IgD-negative memory B cell (primary cell): ENCODE measurements around the gene ADAMTS17. TPM values are rescaled to one million over a fixed set of nuclear protein-coding genes. Genes with fewer than 3 reads are reported as not detected.

Experiments used
- H3K27ac Mint-ChIP-seq, 3 donors: one replicate each; pipeline ENCODE4 v1.8.0; 2020 to 2022; ENCODE audit warnings: mild to moderate bottlenecking in 3 of 3, mixed read lengths in 3 of 3, moderate library complexity in 1 of 3
- H3K27me3 Mint-ChIP-seq: one replicate; pipeline ENCODE4 v1.8.0; 2021; ENCODE audit warnings: mixed read lengths
- H3K36me3 Mint-ChIP-seq: one replicate; pipeline ENCODE4 v1.8.0; 2020; ENCODE audit warnings: mild to moderate bottlenecking, mixed read lengths
- H3K4me1 Mint-ChIP-seq, 3 donors: one replicate each; pipeline ENCODE4 v1.8.0; 2020 to 2022; ENCODE audit warnings: mixed read lengths in 3 of 3, mild to moderate bottlenecking in 1 of 3
- H3K4me3 Mint-ChIP-seq, 4 donors: one replicate each; pipeline ENCODE4 v1.8.0; 2020 to 2022; ENCODE audit warnings: mild to moderate bottlenecking in 4 of 4, mixed read lengths in 4 of 4, moderate library complexity in 3 of 4
- H3K9me3 Mint-ChIP-seq, 3 donors: one replicate each; pipeline ENCODE4 v1.8.0; 2020 to 2021; ENCODE audit warnings: mixed read lengths in 3 of 3, mild to moderate bottlenecking in 1 of 3
- polyA plus RNA-seq: library from polyadenylated mRNA; unstranded; fragments of 300-500 nt; fragmentation: Illumina TruSeq; gene quantifications from one replicate; pipeline ENCODE4 v1.2.3, GENCODE V29; 2021

The ADAMTS17 gene
- polyA plus RNA-seq, 1 donor from 2014 or later = not detected

- Mint-ChIP-seq H3K4me3 (no peak overlapping the region), H3K27ac (no peak overlapping the region), H3K27me3 (peaks cover 5% of the 10 kb centered on the region), H3K36me3 (no peaks in the 10 kb centered on the region), H3K4me1 (no peaks in the 10 kb centered on the region), H3K9me3 (no peaks in the 10 kb centered on the region)
Measured at GRCh38 chr15:100057281-100057680, 284.5 kb downstream of the ADAMTS17 start.

- Mint-ChIP-seq H3K4me1 (no peaks in the 10 kb centered on the region), H3K27me3 (peaks cover 5% of the 10 kb centered on the region), H3K4me3 (no peak overlapping the region), H3K36me3 (no peaks in the 10 kb centered on the region), H3K27ac (peak overlapping the region in 1 of 3 donors; percentile 53), H3K9me3 (no peaks in the 10 kb centered on the region)
Measured at GRCh38 chr15:100056411-100057072, 285.2 kb downstream of the ADAMTS17 start.

- Mint-ChIP-seq H3K36me3 (no peaks in the 10 kb centered on the region), H3K27me3 (peaks cover 5% of the 10 kb centered on the region), H3K4me3 (no peak overlapping the region), H3K4me1 (no peaks in the 10 kb centered on the region), H3K27ac (no peak overlapping the region), H3K9me3 (no peaks in the 10 kb centered on the region)
Measured at GRCh38 chr15:100055821-100056220, 286.0 kb downstream of the ADAMTS17 start.

- no peak overlapping the region for H3K4me3 Mint-ChIP-seq
- peaks cover 7% of the 10 kb centered on the region for H3K27me3 Mint-ChIP-seq
- H3K36me3 Mint-ChIP-seq = no peaks in the 10 kb centered on the region
- no peaks in the 10 kb centered on the region for H3K9me3 Mint-ChIP-seq
- H3K27ac Mint-ChIP-seq = no peak overlapping the region
- H3K4me1 Mint-ChIP-seq = no peaks in the 10 kb centered on the region
Measured at GRCh38 chr15:100054539-100054938, 287.2 kb downstream of the ADAMTS17 start.

GRCh38 chr15:100053474-100054121 is 288.2 kb downstream of the ADAMTS17 start:
- no peaks in the 10 kb centered on the region for H3K36me3 Mint-ChIP-seq
- H3K9me3 Mint-ChIP-seq = no peaks in the 10 kb centered on the region
- H3K4me3 Mint-ChIP-seq = no peak overlapping the region
- no peaks in the 10 kb centered on the region for H3K4me1 Mint-ChIP-seq
- H3K27me3 Mint-ChIP-seq = peaks cover 7% of the 10 kb centered on the region
- H3K27ac Mint-ChIP-seq = no peak overlapping the region

- Mint-ChIP-seq H3K27ac (no peak overlapping the region), H3K9me3 (peaks cover 0 to 2% (median 0%) of the 10 kb centered on the region in 3 donors), H3K4me3 (no peak overlapping the region), H3K4me1 (no peaks in the 10 kb centered on the region), H3K36me3 (no peaks in the 10 kb centered on the region), H3K27me3 (peaks cover 7% of the 10 kb centered on the region)
Measured at GRCh38 chr15:100052716-100053473, 288.9 kb downstream of the ADAMTS17 start.

- Mint-ChIP-seq H3K4me1 (no peaks in the 10 kb centered on the region), H3K27ac (no peak overlapping the region), H3K36me3 (no peaks in the 10 kb centered on the region), H3K4me3 (no peak overlapping the region), H3K27me3 (peaks cover 2% of the 10 kb centered on the region), H3K9me3 (peaks cover 0 to 11% (median 0%) of the 10 kb centered on the region in 3 donors)
Measured at GRCh38 chr15:100050877-100051786, 290.6 kb downstream of the ADAMTS17 start.

- no peaks in the 10 kb centered on the region for H3K4me1 Mint-ChIP-seq
- H3K4me3 Mint-ChIP-seq = no peak overlapping the region
- peaks cover 2% of the 10 kb centered on the region for H3K27me3 Mint-ChIP-seq
- peaks cover 0 to 11% (median 0%) of the 10 kb centered on the region in 3 donors for H3K9me3 Mint-ChIP-seq
- H3K36me3 Mint-ChIP-seq = no peaks in the 10 kb centered on the region
- no peak overlapping the region for H3K27ac Mint-ChIP-seq
Measured at GRCh38 chr15:100049936-100050876, 291.6 kb downstream of the ADAMTS17 start.

GRCh38 chr15:100049483-100049882 is 292.3 kb downstream of the ADAMTS17 start:
- no peaks in the 10 kb centered on the region for H3K36me3 Mint-ChIP-seq
- peaks cover 2% of the 10 kb centered on the region for H3K27me3 Mint-ChIP-seq
- H3K4me1 Mint-ChIP-seq = no peaks in the 10 kb centered on the region
- no peak overlapping the region for H3K4me3 Mint-ChIP-seq
- no peak overlapping the region for H3K27ac Mint-ChIP-seq
- H3K9me3 Mint-ChIP-seq = peaks cover 0 to 11% (median 1%) of the 10 kb centered on the region in 3 donors

GRCh38 chr15:100048736-100049135 is 293.0 kb downstream of the ADAMTS17 start:
- Mint-ChIP-seq H3K36me3 (no peaks in the 10 kb centered on the region), H3K4me1 (peaks cover 0 to 2% (median 0%) of the 10 kb centered on the region in 3 donors), H3K27me3 (peaks cover 2% of the 10 kb centered on the region), H3K4me3 (no peak overlapping the region), H3K9me3 (peaks cover 0 to 11% (median 2%) of the 10 kb centered on the region in 3 donors), H3K27ac (no peak overlapping the region)

GRCh38 chr15:100043692-100044091 is 298.1 kb downstream of the ADAMTS17 start:
- H3K27ac Mint-ChIP-seq = no peak overlapping the region
- H3K4me3 Mint-ChIP-seq = no peak overlapping the region
- peaks cover 1 to 11% (median 3%) of the 10 kb centered on the region in 3 donors for H3K9me3 Mint-ChIP-seq
- peaks cover 3% of the 10 kb centered on the region for H3K27me3 Mint-ChIP-seq
- no peaks in the 10 kb centered on the region for H3K36me3 Mint-ChIP-seq
- H3K4me1 Mint-ChIP-seq = peaks cover 0 to 5% (median 2%) of the 10 kb centered on the region in 3 donors

- peak overlapping the region in 1 of 4 donors; percentile 60 for H3K4me3 Mint-ChIP-seq
- H3K9me3 Mint-ChIP-seq = peaks cover 1 to 11% (median 3%) of the 10 kb centered on the region in 3 donors
- H3K27me3 Mint-ChIP-seq = peaks cover 3% of the 10 kb centered on the region
- no peak overlapping the region for H3K27ac Mint-ChIP-seq
- H3K4me1 Mint-ChIP-seq = peaks cover 0 to 5% (median 2%) of the 10 kb centered on the region in 3 donors
- no peaks in the 10 kb centered on the region for H3K36me3 Mint-ChIP-seq
Measured at GRCh38 chr15:100043068-100043641, 298.6 kb downstream of the ADAMTS17 start.

- H3K4me1 Mint-ChIP-seq = peaks cover 0 to 5% (median 2%) of the 10 kb centered on the region in 3 donors
- H3K9me3 Mint-ChIP-seq = peaks cover 1 to 8% (median 3%) of the 10 kb centered on the region in 3 donors
- no peak overlapping the region for H3K4me3 Mint-ChIP-seq
- peaks cover 3% of the 10 kb centered on the region for H3K27me3 Mint-ChIP-seq
- H3K36me3 Mint-ChIP-seq = no peaks in the 10 kb centered on the region
- H3K27ac Mint-ChIP-seq = no peak overlapping the region
Measured at GRCh38 chr15:100042558-100042957, 299.2 kb downstream of the ADAMTS17 start.
